HG03575 (cell line): ENCODE measurements around the gene KCNF1.

Source experiments
- ATAC-seq: cut with Tn5 transposase; IDR thresholded peaks from one replicate; pipeline ENCODE4 v1.9.1; 2021; ENCODE audit not compliant: unreplicated experiment, insufficient number of reproducible peaks, low FRiP score; ENCODE audit errors: extremely low read depth

KCNF1 gene, protein sequence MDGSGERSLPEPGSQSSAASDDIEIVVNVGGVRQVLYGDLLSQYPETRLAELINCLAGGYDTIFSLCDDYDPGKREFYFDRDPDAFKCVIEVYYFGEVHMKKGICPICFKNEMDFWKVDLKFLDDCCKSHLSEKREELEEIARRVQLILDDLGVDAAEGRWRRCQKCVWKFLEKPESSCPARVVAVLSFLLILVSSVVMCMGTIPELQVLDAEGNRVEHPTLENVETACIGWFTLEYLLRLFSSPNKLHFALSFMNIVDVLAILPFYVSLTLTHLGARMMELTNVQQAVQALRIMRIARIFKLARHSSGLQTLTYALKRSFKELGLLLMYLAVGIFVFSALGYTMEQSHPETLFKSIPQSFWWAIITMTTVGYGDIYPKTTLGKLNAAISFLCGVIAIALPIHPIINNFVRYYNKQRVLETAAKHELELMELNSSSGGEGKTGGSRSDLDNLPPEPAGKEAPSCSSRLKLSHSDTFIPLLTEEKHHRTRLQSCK

DNA sequence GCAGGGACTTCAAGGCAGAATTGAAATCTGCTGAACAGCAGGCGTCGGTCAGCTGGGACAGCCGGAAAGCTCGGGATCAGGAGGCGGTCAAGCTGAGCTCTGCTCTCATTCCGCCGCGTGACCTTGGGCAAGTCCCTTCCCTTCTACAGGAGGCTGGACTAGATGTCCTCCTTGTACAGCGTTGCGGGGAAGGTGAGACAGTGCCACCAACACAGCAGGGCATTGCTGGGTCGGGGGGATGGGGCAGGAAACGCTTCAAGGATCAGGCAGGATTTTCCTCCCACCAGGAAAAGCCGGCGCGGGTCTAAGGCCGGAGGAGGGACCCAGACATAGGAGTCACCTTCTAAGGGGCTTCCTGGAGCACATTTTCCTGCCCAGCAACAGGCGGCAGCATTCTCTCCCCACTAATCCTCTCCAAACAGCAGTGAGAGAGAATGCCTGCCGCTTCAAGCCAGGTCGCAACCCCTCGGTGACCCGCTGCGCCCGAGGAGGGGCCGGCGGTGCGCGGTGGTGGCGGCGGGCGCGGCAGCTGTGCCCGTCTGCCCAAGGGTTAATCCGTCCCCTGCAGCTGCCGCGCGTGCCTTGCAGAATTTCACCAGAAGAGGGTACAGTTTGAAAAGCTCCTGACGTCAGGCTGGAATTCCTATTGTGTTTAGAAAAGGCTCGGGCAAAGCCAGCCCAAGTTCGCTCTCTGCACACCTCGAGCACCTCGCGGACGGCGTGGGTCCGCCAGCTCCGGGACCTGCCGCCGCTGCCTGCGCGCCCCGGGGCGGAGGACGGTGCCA lies at the start of gene KCNF1:
Gene KCNF1, plus strand, starts transcription at position 644 of the 785 bp plus-strand sequence. CDS start 493 bp downstream, outside the sequence.
- ATAC-seq: no peak

DNA sequence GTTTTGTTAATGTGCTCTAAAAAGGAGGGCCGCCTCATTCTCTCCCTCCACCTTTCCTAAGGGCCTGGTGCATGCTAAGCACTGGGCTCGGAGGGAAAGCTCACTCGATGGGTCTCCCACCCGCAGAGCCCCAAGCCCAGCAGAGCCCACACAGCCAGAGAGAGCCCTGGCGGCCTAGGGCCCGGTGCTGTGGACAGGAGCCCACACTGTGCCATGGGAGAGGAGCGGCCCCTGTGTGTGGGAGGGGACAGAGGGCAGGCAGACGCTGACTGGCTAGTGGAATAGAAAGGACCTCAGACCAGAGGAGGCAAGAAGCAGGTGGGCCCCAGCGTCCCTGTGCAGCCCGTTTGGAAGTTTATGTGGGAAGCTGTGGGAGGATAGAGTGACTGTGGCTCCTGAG lies 49.4 kb upstream of the KCNF1 start:
- ATAC-seq: no peak

DNA sequence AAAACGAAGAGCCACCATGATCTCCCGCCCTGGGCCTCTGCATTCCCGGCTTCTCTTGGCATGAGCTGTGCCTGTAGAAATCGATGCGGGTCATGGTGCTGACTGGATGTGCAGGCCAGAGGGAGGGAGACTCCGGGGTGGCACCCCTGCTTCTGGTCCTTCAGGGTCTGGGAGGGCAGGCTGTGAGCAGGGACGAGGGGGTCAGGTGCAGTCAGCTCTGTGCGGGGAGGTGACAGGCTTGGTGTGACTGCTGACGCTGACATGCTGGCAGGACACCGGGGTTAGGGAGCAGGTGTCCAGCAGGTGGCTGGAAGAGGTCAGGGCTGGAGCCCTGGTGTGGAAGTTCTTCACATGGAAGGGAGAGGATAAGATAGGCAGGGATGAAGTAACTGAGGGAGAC lies 48.7 kb upstream of the KCNF1 start:
- no peak for ATAC-seq

DNA sequence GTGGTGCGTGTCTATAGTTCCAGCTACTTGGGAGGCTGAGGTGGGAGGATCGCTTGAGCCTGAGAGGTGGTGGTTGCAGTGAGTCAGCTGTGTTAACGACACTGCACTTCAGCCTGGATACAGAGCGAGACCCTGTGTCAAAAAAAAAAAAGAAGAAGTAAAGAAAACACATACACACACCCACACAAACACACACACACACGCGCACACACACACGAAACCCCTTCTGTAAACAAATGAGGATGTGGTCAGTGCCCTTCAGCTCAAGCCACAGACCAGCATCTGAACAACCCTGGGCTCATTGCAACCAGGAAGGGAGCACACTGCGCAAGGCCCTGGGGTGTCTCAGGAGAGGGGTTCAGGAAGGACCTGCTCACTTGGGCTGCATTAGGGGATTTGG lies 47.9 kb upstream of the KCNF1 start:
- ATAC-seq: peak; percentile 29

DNA sequence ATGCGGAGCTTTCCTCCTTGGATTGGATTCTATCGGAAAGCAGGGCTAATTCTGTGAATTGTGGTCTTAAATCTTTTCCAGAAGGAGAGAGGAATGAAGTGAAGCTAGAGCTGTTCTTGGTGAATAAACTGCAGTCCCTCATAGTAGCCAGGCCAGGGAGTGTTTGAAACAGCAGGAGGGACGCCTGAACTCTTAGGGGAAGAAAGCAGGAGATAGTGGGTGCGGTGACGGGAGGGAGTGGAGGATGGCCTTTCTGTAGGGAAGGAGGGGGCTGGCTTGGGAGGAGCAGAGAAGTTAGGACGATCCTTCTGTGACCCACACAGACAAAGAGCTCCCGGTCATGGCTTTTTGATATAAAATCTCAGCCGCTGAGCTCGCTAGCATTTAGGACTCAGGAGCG lies 47.5 kb upstream of the KCNF1 start:
- ATAC-seq: no peak

DNA sequence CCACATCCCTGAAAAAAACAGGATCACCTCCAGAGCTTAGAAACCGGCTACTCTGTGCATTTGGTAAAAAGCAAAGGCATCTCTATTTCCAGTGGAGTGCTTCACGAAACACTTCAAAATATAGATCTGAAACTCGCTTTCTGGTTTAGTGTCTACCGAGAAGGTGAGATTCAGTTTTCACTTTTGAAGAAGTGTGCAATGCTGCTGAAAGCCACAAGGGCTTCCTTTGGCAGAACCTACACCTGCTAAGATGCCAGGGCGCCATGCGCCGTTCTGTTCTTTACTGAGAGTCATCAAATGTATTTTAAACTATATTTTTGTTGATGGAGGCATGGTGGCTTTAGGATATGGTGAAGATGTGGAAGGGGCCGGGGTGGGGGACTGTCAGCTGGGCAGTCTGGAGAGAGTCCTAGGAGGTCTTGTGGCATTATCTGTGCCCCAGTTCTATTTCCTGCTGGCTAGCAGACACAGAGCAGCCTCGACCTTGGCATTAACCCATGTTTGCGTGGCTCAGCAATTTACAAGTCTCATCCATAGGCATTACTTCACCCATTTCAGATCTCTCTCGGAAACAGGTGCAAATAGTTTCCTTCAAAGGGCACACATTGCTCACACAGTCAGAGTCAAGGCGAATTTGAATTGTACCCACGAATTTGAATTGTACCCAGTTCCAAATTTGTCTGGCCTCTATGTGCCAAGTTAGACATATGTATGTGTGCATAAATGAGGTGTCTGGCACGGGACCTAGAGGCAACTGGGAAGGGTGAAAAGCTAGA lies 46.7 kb upstream of the KCNF1 start:
- ATAC-seq: peak; percentile 83

DNA sequence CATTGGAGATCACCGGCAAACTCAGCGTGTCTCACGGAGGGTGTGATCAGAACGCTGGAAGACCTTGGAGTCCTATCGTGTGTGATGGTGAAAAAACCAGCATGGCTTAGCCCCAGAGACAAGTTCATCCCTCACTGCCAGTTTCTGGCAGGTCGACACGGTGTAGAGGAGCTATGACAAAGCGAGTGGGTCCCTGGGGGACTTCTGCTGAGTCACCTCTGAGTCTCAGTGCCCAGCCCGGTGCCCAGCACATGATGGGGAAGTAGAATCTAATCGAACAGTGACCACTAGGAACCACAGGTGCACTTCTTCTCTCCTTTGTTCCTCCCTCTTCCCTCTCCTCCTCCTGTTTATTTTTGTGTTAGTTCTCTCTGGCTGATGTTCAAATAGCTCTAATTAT lies 45.9 kb upstream of the KCNF1 start:
- no peak for ATAC-seq

DNA sequence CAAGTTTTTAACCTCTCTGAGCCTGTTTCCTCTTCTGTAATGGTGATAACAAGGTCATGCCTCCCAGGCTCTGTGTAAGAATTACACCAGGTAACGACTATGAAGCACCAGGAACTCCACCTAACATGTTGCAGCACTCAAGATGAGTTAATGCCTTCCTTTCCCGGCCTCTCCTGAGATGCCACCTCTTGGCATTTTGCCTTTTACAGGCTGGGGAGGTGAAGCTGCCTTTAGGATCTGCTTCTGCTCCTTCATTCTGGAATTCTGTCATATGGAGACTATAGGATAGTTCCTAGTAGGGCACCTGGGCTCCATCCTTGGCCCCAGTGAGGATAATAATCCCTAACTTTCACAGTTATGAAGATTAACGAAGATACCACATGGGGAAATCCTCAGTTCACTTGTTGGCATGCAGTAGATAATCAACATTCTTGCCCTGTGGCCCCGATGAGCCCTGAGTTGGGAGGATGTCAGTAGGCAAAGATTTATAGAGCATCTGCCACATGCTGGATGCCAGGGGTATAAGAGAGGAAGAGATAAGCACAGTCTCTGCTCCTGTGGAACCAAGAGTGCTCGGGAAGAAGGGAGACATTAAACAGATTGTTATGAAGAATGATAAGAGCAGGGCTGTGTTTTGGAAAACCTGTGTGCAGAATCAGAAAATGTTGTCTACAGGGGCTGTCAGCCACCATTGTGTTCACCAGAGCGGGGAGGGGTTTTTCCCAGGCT lies 43.9 kb upstream of the KCNF1 start:
- ATAC-seq: no peak

DNA sequence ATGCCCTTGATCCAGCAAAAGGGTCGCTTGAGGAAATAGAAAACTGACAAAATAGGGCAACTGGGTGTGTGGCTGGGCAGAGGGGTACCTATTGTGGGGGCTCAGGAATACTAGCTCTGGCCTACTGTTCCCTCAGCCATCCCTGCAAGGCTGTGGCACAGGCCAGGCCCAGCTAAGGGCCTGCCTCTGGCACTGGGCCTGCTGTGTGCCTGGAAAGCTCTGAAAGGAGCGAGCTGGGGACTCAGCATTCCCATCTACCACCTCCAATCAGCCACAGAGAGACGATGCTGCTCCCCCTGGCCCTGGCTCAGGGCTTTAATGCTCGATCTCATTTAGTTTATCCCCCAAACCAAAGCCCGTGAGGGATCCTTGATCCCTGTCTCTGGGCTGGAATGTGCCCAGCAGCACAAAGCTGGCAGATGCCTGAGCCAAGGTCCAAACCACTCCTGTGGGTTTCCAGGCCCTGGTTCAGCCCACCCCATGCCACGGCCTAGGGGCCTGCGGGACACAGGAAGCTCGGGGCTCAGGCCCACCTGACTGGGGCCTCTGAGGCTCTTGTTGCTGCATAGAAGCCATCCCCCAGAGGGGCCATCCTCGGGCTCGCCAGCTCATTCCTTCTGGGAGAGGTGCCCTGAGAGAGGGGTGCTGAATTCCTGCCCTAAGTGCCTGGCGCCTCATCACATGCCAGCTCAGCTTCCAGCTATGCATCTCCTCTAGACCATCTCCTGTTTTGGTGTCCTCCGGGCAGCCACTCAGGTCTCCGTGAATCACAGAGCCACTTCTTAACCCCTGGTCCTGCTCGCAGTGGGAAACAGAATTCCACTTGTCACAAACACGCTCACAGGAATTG lies 43.0 kb upstream of the KCNF1 start:
- ATAC-seq: no peak

DNA sequence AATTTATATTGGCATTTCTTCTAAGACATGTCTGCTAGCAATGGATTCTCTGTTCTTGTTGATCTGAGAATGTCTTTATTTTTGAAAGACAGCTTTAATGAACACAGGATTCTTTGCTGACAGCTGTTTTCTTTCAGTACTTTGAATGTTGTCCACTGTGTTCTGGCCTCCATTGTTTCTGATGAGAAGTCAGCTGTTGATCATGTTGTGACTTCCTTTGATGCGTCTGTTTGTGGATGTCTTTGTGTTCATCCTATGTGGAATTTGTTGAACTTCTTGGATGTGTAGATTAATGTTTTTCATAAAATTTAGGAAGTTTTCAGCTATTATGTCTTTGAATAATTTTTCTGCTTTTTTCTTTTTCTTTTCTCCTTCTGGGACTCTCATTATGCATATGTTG lies 39.8 kb upstream of the KCNF1 start:
- no peak for ATAC-seq

DNA sequence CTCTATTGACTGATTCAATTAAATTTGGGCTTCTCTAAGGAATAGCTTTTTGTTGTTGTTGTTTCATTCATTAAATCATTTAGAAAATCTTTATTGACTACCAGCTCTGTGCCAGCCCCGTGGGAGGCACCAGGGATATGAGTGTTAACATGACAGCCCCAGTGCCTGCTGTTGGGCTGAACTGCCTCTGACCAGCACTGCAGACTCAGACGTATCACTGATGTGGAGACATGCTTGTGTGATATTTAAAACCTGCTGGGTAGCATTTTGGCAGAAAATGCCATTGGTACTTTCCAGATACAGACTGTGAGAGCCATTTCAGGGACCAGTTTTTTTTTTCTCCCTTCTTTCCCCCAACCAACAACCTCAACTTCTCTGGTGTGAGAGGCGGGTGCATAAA lies 38.6 kb upstream of the KCNF1 start:
- ATAC-seq: no peak

DNA sequence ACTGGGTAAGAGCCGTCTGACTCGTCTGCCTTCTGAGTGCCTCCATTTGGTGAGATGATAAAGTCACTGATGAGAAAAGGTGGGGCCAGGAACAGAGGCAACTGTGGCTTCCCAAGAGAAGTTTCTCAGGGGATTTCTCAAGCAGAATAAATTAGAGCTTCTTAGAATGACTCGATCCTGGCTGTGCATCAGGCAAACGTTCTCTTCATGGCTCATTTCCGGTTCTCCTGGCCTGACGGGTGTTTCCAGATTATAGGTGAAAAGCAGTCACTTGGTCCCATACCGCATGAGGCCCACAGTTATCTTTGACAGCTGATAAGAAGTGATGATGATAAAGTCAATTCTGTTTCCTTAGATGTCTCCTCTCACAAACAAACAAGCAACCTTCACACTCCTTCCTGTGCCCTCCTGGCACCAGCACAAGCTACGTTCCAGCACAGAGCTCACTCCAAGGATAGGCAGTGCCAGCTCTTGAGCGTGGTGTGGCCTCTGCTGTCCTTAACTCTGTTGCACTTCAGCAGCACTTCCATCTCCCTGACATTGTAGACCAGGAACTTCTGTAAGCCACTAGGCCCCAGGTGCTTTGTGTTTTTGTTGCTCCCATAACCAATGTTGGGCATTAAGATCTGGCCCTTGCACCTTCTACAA lies 37.8 kb upstream of the KCNF1 start:
- ATAC-seq: no peak

DNA sequence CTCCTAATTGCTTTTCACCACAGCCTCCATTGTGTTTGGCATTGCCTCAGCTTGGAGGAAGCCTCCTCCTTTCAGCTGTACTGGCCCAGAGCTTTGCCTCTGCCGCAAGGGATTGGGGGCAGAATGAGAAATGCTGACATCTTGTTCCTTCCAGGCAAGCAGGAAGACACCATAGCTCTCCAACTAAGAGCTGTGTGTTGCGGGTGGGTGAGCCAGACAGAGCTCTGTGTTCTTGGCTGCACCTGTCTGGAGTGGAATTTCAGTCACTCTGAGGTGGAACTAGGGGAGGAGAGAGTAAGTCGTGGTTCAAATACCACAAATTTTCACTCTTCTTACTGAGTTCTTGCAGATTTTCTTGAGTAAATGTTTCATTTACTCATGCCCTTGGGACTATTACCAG lies 36.6 kb upstream of the KCNF1 start:
- no peak for ATAC-seq

DNA sequence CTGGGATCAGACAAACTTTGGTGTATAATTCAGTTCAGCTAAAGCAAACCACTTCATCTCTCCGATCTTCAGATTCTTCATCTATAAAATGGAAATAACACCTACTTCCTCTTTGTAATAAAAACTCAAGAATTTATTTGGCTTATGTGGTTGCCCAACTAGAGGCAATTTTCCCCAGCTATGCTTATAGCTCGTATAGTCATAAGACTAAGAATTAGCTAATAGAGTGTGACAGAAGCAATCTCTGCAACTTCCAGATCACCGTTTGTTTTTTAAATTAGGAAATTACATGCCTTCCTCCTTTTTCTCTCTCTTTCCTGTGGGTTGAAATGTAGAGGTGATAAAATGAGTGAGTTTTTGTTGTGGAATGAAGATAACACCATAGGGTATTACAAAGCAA lies 35.3 kb upstream of the KCNF1 start:
- ATAC-seq: no peak

DNA sequence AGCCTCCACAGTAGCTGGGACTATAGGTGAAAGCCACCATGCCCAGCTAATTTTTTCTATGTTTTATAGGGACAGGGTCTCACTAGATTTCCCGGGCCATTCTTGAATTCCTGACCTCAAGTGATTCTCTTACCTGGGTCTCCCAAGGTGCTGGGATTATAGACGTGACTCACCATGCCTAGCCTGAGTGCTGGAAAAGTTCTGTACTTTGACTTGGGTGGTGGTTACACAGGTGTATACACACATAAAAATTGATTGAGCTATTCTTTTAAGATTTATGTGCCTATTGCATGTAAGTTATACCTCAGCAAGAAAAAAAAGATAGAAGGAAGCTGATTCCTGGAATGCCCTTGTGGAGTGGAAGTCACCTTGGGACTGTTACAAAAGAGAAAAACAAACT lies 34.8 kb upstream of the KCNF1 start:
- no peak for ATAC-seq

DNA sequence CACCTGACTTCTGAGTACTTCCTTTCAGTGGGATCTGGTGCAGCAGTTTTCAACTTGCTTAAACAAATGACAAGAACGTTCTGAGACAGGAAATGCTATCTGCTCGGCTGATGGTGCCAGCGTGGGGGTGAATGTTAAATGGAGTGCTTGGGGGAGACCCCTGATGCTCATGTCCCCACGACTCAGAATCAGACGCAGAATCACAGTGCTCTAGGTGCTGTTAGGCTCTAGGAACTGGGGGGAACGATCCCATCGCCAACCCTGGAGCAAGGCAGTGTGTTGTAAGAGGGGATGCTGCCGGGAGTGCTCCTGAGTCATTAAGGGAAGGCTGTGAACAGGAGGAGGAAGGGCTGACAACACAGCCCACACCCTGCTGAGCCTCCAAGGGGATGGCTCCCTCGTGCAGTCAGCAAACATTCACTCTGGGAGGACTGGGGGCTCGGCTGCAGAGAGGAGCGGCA lies 34.1 kb upstream of the KCNF1 start:
- no peak for ATAC-seq

DNA sequence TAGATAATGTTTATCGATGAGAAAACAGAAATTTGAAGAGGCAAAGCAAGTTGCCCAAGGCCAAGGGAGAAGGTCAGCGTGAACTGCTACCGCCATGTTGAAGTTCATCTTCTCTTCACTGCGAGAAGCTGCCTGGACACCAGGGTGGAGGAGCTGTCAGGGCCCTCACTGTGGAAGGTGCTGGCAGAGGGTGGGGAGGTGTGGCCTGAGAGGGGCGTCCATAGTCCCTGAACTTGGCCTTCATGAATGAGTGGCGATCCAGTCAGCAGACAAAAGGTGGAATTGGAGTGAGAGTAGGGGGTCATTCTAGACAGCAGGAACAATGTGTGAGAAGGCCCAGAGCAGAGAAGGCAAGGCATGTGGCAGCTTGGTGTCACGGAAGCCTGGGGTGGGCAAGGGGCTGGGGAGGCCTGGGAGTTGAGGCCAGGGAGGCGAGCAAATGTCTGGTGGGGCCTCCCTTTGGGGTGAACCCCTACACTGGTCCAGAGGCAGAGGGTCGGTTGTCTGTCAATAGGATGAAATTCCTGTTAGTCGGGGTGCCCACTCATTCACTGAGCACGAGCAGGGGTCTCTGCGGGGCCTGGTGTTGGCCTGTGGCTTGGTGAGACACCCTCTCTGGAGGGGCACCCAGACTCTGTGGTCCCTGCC lies 33.3 kb upstream of the KCNF1 start:
- ATAC-seq: no peak
